ENCODE measurements around the gene CCDC170. TPM values are rescaled to one million over a fixed set of nuclear protein-coding genes. Genes with fewer than 3 reads are reported as not detected.

CCDC170 gene
- total RNA-seq, 4 donors from 2014 or later = 1.5 to 6.2 (median 5.2) TPM; not detected in 1

DNA sequence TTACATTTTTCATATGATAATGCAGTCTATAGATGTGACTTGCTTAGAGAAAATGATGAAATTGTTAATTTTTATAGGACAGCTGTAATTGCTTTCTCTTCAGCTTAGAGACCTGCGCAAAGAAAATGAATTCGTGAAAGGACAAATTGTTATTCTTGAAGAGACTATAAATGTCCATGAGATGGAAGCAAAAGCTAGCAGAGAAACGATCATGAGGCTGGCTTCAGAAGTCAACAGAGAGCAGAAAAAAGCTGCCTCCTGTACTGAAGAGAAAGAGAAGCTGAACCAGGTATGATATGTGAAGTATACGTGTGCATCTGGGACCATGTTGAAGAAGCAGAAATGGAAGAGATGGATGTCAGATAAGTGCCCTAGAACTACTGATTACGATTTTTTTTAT, 54.4 kb downstream of the CCDC170 start:
- 66 to 69% methylated on average over 5 of the region's 5 CpGs for WGBS, 2 donors (ENCODE audit: low coverage in 1 of 2)
- in situ Hi-C loops (cut with MboI; ENCODE audit: low pct_ligation_motif_present in 1 of 4, low pct_unique_long_range_greater_than_20kb in 1 of 4, low sequenced_read_pairs in 3 of 4) = no loop called here

DNA sequence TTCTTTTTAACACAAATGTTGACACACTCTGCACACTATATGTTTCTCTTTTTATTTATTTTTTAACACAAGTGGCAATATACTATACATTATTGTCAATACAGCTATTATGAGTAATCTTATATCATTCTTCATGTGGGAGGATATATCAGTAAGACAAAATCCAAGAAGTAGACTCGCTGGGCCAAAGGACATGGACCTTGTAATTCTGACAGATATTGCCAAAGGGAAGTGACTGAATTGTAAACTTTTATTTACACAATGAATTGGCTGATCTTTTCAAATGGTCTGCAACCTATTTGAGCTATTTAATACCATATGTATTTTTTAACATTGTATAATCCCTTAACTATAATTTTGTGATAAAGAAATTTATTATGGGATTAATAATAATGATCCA, 56.0 kb downstream of the CCDC170 start:
- in situ Hi-C loops (cut with MboI; ENCODE audit: low pct_ligation_motif_present in 1 of 4, low pct_unique_long_range_greater_than_20kb in 1 of 4, low sequenced_read_pairs in 3 of 4) (no loop called here), intact Hi-C loops (cut with DNase I; ENCODE audit: low total_unique reads) (no loop called here)
- no peak for DNase-seq
- Histone ChIP-seq H3K27ac (no peak overlapping the region), H3K36me3 (no peaks in the 10 kb centered on the region), H3K9me3 (no peaks in the 10 kb centered on the region), H3K4me3 (no peak overlapping the region), H3K27me3 (no peaks in the 10 kb centered on the region), H3K4me1 (no peaks in the 10 kb centered on the region)
- no peak for TF ChIP-seq POLR2A (IDR thresholded peaks at IDR 0.05)
- TF ChIP-seq EP300 (IDR thresholded peaks at IDR 0.05; ENCODE audit: low read depth) = no peak
- TF ChIP-seq, protein P1, sequence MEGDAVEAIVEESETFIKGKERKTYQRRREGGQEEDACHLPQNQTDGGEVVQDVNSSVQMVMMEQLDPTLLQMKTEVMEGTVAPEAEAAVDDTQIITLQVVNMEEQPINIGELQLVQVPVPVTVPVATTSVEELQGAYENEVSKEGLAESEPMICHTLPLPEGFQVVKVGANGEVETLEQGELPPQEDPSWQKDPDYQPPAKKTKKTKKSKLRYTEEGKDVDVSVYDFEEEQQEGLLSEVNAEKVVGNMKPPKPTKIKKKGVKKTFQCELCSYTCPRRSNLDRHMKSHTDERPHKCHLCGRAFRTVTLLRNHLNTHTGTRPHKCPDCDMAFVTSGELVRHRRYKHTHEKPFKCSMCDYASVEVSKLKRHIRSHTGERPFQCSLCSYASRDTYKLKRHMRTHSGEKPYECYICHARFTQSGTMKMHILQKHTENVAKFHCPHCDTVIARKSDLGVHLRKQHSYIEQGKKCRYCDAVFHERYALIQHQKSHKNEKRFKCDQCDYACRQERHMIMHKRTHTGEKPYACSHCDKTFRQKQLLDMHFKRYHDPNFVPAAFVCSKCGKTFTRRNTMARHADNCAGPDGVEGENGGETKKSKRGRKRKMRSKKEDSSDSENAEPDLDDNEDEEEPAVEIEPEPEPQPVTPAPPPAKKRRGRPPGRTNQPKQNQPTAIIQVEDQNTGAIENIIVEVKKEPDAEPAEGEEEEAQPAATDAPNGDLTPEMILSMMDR (IDR thresholded peaks at IDR 0.05) = no peak
- TF ChIP-seq POLR2AphosphoS5 (IDR thresholded peaks at IDR 0.05) = no peak
- WGBS, 2 donors (ENCODE audit: low coverage in 1 of 2) = 53 to 55% methylated on average over 1 of the region's 1 CpG

More for the DNA sequence above, 54.4 kb downstream of the CCDC170 start:
- Histone ChIP-seq H3K27ac (no peak overlapping the region), H3K4me1 (no peaks in the 10 kb centered on the region), H3K36me3 (no peaks in the 10 kb centered on the region), H3K27me3 (no peaks in the 10 kb centered on the region), H3K9me3 (no peaks in the 10 kb centered on the region), H3K4me3 (no peak overlapping the region)
- TF ChIP-seq EP300 (IDR thresholded peaks at IDR 0.05; ENCODE audit: low read depth) (no peak), POLR2AphosphoS5 (IDR thresholded peaks at IDR 0.05) (no peak), POLR2A (IDR thresholded peaks at IDR 0.05) (no peak)
- TF ChIP-seq, protein P1 (IDR thresholded peaks at IDR 0.05) = no peak
- DNase-seq = no peak
- intact Hi-C loops (cut with DNase I; ENCODE audit: low total_unique reads) = no loop called here

DNA sequence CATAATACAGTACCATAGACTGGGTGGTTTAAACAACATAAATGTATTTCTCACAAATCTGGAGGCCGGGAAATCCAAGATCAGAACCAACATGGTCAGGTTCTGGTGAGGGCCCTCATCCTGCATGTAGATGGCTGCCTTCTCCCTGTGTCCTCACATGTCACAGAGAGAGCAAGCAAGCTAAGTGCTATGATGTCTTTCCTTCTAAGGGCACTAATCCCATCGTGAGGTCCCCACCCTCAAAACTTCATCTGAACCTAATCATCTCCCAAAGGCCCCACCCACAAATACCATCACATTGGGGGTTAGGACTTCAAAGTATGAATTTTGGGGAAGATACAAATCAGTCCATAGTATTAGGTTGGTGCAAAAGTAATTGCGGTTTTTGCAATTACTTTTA, 56.8 kb downstream of the CCDC170 start:
- 87 to 100% methylated on average over 1 to 3 of the region's 3 CpGs for WGBS, 2 donors (ENCODE audit: low coverage in 1 of 2)
- Histone ChIP-seq H3K27me3 (no peaks in the 10 kb centered on the region), H3K27ac (no peak overlapping the region), H3K9me3 (no peaks in the 10 kb centered on the region), H3K4me3 (no peak overlapping the region), H3K4me1 (no peaks in the 10 kb centered on the region), H3K36me3 (no peaks in the 10 kb centered on the region)
- TF ChIP-seq POLR2AphosphoS5 (IDR thresholded peaks at IDR 0.05) = no peak
- TF ChIP-seq POLR2A (IDR thresholded peaks at IDR 0.05) = no peak
- TF ChIP-seq EP300 (IDR thresholded peaks at IDR 0.05; ENCODE audit: low read depth) = no peak
- TF ChIP-seq, protein P1 (IDR thresholded peaks at IDR 0.05) = no peak
- intact Hi-C loops (cut with DNase I; ENCODE audit: low total_unique reads) = no loop called here
- in situ Hi-C loops (cut with MboI; ENCODE audit: low pct_ligation_motif_present in 1 of 4, low pct_unique_long_range_greater_than_20kb in 1 of 4, low sequenced_read_pairs in 3 of 4) = no loop called here
- no peak for DNase-seq

DNA sequence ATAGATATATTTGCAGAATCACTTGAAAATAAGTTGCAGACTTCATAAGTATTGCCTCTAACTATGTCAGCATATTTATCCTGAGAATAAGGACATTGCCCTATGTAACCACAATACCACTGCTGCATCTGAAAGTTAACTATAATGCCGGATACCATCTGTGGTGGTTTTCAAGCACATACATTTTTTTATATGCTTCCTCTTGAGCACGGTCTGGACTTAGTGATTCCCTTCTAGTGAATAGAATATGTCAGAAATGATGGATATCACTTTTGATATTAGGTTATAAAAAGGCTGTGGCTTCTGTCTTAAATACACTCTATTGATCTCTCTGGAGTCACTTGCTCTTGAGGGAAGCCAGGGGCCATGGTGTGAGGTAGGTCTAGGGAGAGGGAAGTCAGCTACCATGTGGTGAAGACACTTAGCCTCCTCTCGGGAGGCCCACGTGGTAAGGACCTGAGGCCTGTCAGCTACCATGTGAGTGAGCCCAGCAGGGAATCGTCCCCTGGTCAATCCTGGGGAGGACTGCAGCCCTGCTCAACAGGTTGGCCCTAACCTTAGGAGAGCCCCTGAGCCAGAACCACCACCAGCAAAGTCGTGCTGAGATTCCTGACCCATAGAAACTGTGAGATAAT, 57.5 kb downstream of the CCDC170 start:
- no peak overlapping the region for H3K4me3 ChIP-seq
- DNase-seq = no peak
- intact Hi-C loops (cut with DNase I; ENCODE audit: low total_unique reads) = no loop called here
- in situ Hi-C loops (cut with MboI; ENCODE audit: low pct_ligation_motif_present in 1 of 4, low pct_unique_long_range_greater_than_20kb in 1 of 4, low sequenced_read_pairs in 3 of 4) = no loop called here
- H3K4me1 ChIP-seq = no peaks in the 10 kb centered on the region
- TF ChIP-seq, protein P1 (IDR thresholded peaks at IDR 0.05) = no peak
- TF ChIP-seq POLR2A (IDR thresholded peaks at IDR 0.05) (no peak), EP300 (IDR thresholded peaks at IDR 0.05; ENCODE audit: low read depth) (no peak), POLR2AphosphoS5 (IDR thresholded peaks at IDR 0.05) (no peak)
- no peak overlapping the region for H3K27ac ChIP-seq
- no peaks in the 10 kb centered on the region for H3K36me3 ChIP-seq
- WGBS, 2 donors (ENCODE audit: low coverage in 1 of 2) = 38 to 39% methylated on average over 2 to 6 of the region's 6 CpGs
- H3K27me3 ChIP-seq = no peaks in the 10 kb centered on the region
- no peaks in the 10 kb centered on the region for H3K9me3 ChIP-seq
